H9 (cell line): ENCODE data around the gene MMP24OS. TPM values are rescaled to one million over a fixed set of nuclear protein-coding genes. Genes with fewer than 3 reads are reported as not detected.

ENCODE experiments used
- DNase-seq: peaks from one replicate; pipeline ENCODE4 v3.0.0-alpha.2; 2017
- H2AFZ ChIP-seq: one replicate; pipeline ENCODE4 v1.6.1; 2013; ENCODE audit warnings: mild to moderate bottlenecking, low read length, control low read depth, moderate library complexity
- H2AK5ac ChIP-seq: 2 replicates; pipeline ENCODE4 v1.6.1; 2013; ENCODE audit warnings: low read length, control low read depth, mixed read lengths; ENCODE audit not compliant: insufficient read length
- H2BK120ac ChIP-seq: one replicate; pipeline ENCODE4 v1.6.1; 2013; ENCODE audit warnings: low read depth, mild to moderate bottlenecking, low read length, control low read depth, inconsistent platforms; ENCODE audit not compliant: poor library complexity, severe bottlenecking
- H2BK12ac ChIP-seq: 2 replicates; pipeline ENCODE4 v1.6.1; 2013; ENCODE audit warnings: low read length, control low read depth, mixed read lengths, low read depth; ENCODE audit not compliant: insufficient read length
- H2BK15ac ChIP-seq: 2 replicates; pipeline ENCODE4 v1.6.1; 2013; ENCODE audit warnings: low read depth, low read length, control low read depth
- H2BK20ac ChIP-seq: one replicate; pipeline ENCODE4 v1.6.1; 2013; ENCODE audit warnings: low read depth, mild to moderate bottlenecking, low read length, control low read depth, inconsistent platforms; ENCODE audit not compliant: poor library complexity, severe bottlenecking
- H2BK5ac ChIP-seq: 2 replicates; pipeline ENCODE4 v1.6.1; 2013; ENCODE audit warnings: low read length, control low read depth, mixed read lengths; ENCODE audit not compliant: insufficient read length
- H3K14ac ChIP-seq: 2 replicates; pipeline ENCODE4 v1.6.1; 2013; ENCODE audit warnings: low read length, control low read depth; ENCODE audit not compliant: insufficient read depth
- H3K18ac ChIP-seq: 2 replicates; pipeline ENCODE4 v1.6.1; 2013; ENCODE audit warnings: low read depth, mild to moderate bottlenecking, mixed read lengths, low read length, control low read depth; ENCODE audit not compliant: insufficient read length
- H3K23ac ChIP-seq: 2 replicates; pipeline ENCODE4 v1.6.1; 2013; ENCODE audit warnings: low read length, control low read depth, mixed read lengths, low read depth; ENCODE audit not compliant: insufficient read length
- H3K23me2 ChIP-seq: 2 replicates; pipeline ENCODE4 v1.6.1; 2013; ENCODE audit warnings: low read depth, mild to moderate bottlenecking, mixed read lengths, low read length, control low read depth; ENCODE audit not compliant: insufficient read length, poor library complexity, severe bottlenecking
- H3K27ac ChIP-seq: 2 replicates; pipeline ENCODE4 v1.5.1; 2013; ENCODE audit warnings: low read length, control low read depth, mixed read lengths, low read depth; ENCODE audit not compliant: insufficient read length
- H3K27me3 ChIP-seq: 2 replicates; pipeline ENCODE4 v1.6.1; 2013; ENCODE audit warnings: low read length, control low read depth, inconsistent platforms; ENCODE audit not compliant: insufficient read depth
- H3K4ac ChIP-seq: 2 replicates; pipeline ENCODE4 v1.6.1; 2013; ENCODE audit warnings: low read depth, mild to moderate bottlenecking, control low read depth, inconsistent platforms, low read length, moderate library complexity
- H3K4me1 ChIP-seq: 2 replicates; pipeline ENCODE4 v1.6.1; 2013; ENCODE audit warnings: low read length, control low read depth, inconsistent platforms; ENCODE audit not compliant: insufficient read depth
- H3K4me2 ChIP-seq: 2 replicates; pipeline ENCODE4 v1.6.1; 2013; ENCODE audit warnings: low read length, control low read depth, mixed read lengths; ENCODE audit not compliant: insufficient read length, insufficient read depth
- H3K56ac ChIP-seq: 2 replicates; pipeline ENCODE4 v1.6.1; 2013; ENCODE audit warnings: low read depth, mild to moderate bottlenecking, mixed read lengths, low read length, control low read depth; ENCODE audit not compliant: insufficient read length
- H3K79me1 ChIP-seq: 2 replicates; pipeline ENCODE4 v1.6.1; 2013; ENCODE audit warnings: low read depth, mild to moderate bottlenecking, moderate library complexity, low read length, control low read depth, inconsistent platforms; ENCODE audit not compliant: insufficient read depth, poor library complexity, severe bottlenecking
- H3K79me2 ChIP-seq: 2 replicates; pipeline ENCODE4 v1.6.1; 2013; ENCODE audit warnings: low read length, control low read depth, inconsistent platforms; ENCODE audit not compliant: insufficient read depth
- H3K9ac ChIP-seq: 2 replicates; pipeline ENCODE4 v1.6.1; 2013; ENCODE audit warnings: low read length, control low read depth, mixed read lengths; ENCODE audit not compliant: insufficient read length; ENCODE audit errors: extremely low read depth
- H3K9me3 ChIP-seq: one replicate; pipeline ENCODE4 v1.6.1; 2013; ENCODE audit warnings: low read depth, low read length, inconsistent platforms; ENCODE audit not compliant: control insufficient read depth
- H3T11ph ChIP-seq: one replicate; pipeline ENCODE4 v1.6.1; 2013; ENCODE audit warnings: mild to moderate bottlenecking, low read length, control low read depth, inconsistent platforms
- H4K20me1 ChIP-seq: one replicate; pipeline ENCODE4 v1.6.1; 2013; ENCODE audit not compliant: control insufficient read depth, insufficient read length, insufficient read depth
- H4K5ac ChIP-seq: 2 replicates; pipeline ENCODE4 v1.6.1; 2013; ENCODE audit warnings: low read depth, mild to moderate bottlenecking, mixed read lengths, low read length, control low read depth; ENCODE audit not compliant: insufficient read length
- H4K8ac ChIP-seq: replicated peaks from 2 replicates; pipeline ENCODE4 v1.6.1; 2013; ENCODE audit warnings: low read length, control low read depth, mixed read lengths, low read depth; ENCODE audit not compliant: insufficient read length
- H4K91ac ChIP-seq: 2 replicates; pipeline ENCODE4 v1.6.1; 2013; ENCODE audit warnings: low read depth, mild to moderate bottlenecking, moderate library complexity, mixed read lengths, low read length, control low read depth; ENCODE audit not compliant: insufficient read length
- H3K27ac Mint-ChIP-seq, 3 experiments: 2 replicates in 2 of 3; 3 replicates in 1 of 3; pipeline ENCODE4 v1.8.0; 2020 to 2021; ENCODE audit warnings: mixed read lengths in 3 of 3, mild to moderate bottlenecking in 1 of 3, moderate library complexity in 1 of 3
- H3K27me3 Mint-ChIP-seq: 2 replicates; pipeline ENCODE4 v1.8.0; 2021; ENCODE audit warnings: low read depth, mild to moderate bottlenecking, moderate library complexity, mixed read lengths
- H3K36me3 Mint-ChIP-seq, 3 experiments: 2 replicates in 2 of 3; 3 replicates in 1 of 3; pipeline ENCODE4 v1.8.0; 2020 to 2021; ENCODE audit warnings: low read depth in 3 of 3, mixed read lengths in 3 of 3; ENCODE audit not compliant: insufficient read depth in 1 of 3
- H3K4me1 Mint-ChIP-seq, 2 experiments: 2 replicates each; pipeline ENCODE4 v1.8.0; 2020; ENCODE audit warnings: mixed read lengths in 2 of 2
- H3K4me3 Mint-ChIP-seq, 2 experiments: 2 replicates in 1 of 2; 3 replicates in 1 of 2; pipeline ENCODE4 v1.8.0; 2020 to 2021; ENCODE audit warnings: mild to moderate bottlenecking in 2 of 2, mixed read lengths in 2 of 2, moderate library complexity in 1 of 2
- H3K9me3 Mint-ChIP-seq, 2 experiments: 2 replicates in 1 of 2; 3 replicates in 1 of 2; pipeline ENCODE4 v1.8.0; 2020; ENCODE audit warnings: mild to moderate bottlenecking in 2 of 2, mixed read lengths in 2 of 2, moderate library complexity in 1 of 2
- WGBS: extraction: QIAGEN DNeasy Blood & Tissue Kit; methylation state at CpG from one replicate; pipeline ENCODE4 v1.1.7; 2013; ENCODE audit warnings: missing lambda C conversion rate, low lambda C conversion rate, mixed read lengths; ENCODE audit not compliant: insufficient read length; ENCODE audit errors: extremely low coverage; 5-methylcytosine and 5-hydroxymethylcytosine counted together
- total RNA-seq: library from RNA; stranded (reverse); gene quantifications from 2 replicates; pipeline ENCODE4 v1.2.1, GENCODE V29; 2021
- TF ChIP-seq, protein P1 (sequence below): fragments of 200-600 bp; sonication (generic); conservative IDR thresholded peaks from 3 replicates; pipeline ENCODE4 v1.8.0; 2021; ENCODE audit warnings: antibody characterized with exemption, mild to moderate bottlenecking

The MMP24OS gene
- total RNA-seq, 1 experiment from 2014 or later, result 43.8 TPM

GRCh38 chr20:35318502-35319157 lies 40.7 kb upstream of the MMP24OS start:
- H3K27me3 ChIP-seq, result no peaks in the 10 kb centered on the region
- H2BK15ac ChIP-seq, result no peak overlapping the region
- Mint-ChIP-seq H3K27ac (no peak overlapping the region; a peak in 1 of 7 replicates), H3K4me1 (peaks cover 23 to 24% of the 10 kb centered on the region in 2 experiments), H3K4me3 (no peak overlapping the region), H3K27me3 (no peaks in the 10 kb centered on the region), H3K9me3 (no peaks in the 10 kb centered on the region), H3K36me3 (peaks cover 0 to 5% (median 0%) of the 10 kb centered on the region in 3 experiments; a peak in 1 of 7 replicates)
- no peaks in the 10 kb centered on the region for H3K79me2 ChIP-seq
- H4K8ac ChIP-seq, result no peak overlapping the region
- H3K4me1 ChIP-seq, result peaks cover 7% of the 10 kb centered on the region; the same call in 1 of the 2 replicates
- no peak overlapping the region for H2BK20ac ChIP-seq
- no peak overlapping the region for H3T11ph ChIP-seq
- H3K9me3 ChIP-seq, result no peaks in the 10 kb centered on the region
- no peak overlapping the region for H3K56ac ChIP-seq
- no peak overlapping the region for H3K9ac ChIP-seq
- no peaks in the 10 kb centered on the region for H3K79me1 ChIP-seq
- no peak overlapping the region for H2BK120ac ChIP-seq
- H3K27ac ChIP-seq, result no peak overlapping the region
- no peak for DNase-seq
- no peak overlapping the region for H3K14ac ChIP-seq
- no peak overlapping the region for H2BK5ac ChIP-seq
- TF ChIP-seq, protein P1, sequence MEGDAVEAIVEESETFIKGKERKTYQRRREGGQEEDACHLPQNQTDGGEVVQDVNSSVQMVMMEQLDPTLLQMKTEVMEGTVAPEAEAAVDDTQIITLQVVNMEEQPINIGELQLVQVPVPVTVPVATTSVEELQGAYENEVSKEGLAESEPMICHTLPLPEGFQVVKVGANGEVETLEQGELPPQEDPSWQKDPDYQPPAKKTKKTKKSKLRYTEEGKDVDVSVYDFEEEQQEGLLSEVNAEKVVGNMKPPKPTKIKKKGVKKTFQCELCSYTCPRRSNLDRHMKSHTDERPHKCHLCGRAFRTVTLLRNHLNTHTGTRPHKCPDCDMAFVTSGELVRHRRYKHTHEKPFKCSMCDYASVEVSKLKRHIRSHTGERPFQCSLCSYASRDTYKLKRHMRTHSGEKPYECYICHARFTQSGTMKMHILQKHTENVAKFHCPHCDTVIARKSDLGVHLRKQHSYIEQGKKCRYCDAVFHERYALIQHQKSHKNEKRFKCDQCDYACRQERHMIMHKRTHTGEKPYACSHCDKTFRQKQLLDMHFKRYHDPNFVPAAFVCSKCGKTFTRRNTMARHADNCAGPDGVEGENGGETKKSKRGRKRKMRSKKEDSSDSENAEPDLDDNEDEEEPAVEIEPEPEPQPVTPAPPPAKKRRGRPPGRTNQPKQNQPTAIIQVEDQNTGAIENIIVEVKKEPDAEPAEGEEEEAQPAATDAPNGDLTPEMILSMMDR, result no peak
- H2AK5ac ChIP-seq, result no peak overlapping the region
- no CpG with 5 or more reads among the region's 6 CpGs for WGBS
- H3K23me2 ChIP-seq, result no peaks in the 10 kb centered on the region
- H3K18ac ChIP-seq, result no peak overlapping the region
- no peak overlapping the region for H2AFZ ChIP-seq
- no peak overlapping the region for H4K91ac ChIP-seq
- H4K5ac ChIP-seq, result no peak overlapping the region
- H3K23ac ChIP-seq, result no peak overlapping the region
- H3K4ac ChIP-seq, result no peak overlapping the region
- H3K4me2 ChIP-seq, result no peak overlapping the region
- no peaks in the 10 kb centered on the region for H4K20me1 ChIP-seq
- H2BK12ac ChIP-seq, result no peak overlapping the region
